DMS114 treated with DMSO at 0.1 percent for 48 hours (cell line): ENCODE results near the gene ACACA.

Experiments
- DNase-seq: peaks from one replicate; lab custom pipeline; 2025; ENCODE audit not compliant: unreplicated experiment; lab: John Stamatoyannopoulos, UW

Gene ACACA

DNA sequence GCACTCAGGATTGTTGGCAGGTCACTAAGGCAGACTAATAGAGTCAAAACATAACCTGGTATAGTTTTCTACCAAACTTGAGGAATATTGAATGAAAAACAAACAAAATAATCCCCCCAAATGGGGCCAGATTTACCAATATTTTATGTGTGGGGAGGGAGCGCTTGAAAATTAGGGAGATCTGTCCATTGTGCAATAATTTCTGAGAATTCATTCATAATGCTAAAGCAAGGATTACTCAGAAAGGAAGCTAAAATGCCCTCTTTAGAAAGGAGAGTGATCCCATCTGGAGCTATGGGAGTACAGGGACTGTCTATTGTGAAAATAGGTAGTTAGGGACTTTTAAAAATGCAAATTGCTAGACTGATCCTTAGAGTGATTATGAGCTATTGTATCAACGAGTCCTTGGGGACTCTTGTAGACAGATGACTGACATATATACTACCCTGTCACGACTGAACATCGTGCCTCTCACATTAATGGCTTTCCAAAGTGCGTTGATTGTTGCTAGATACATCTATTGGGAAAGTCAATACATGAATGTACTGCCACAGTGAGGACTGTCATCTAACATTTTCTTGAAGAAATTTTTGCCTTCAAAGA is 264.2 kb downstream of the ACACA start:
- DNase-seq: no peak

DNA sequence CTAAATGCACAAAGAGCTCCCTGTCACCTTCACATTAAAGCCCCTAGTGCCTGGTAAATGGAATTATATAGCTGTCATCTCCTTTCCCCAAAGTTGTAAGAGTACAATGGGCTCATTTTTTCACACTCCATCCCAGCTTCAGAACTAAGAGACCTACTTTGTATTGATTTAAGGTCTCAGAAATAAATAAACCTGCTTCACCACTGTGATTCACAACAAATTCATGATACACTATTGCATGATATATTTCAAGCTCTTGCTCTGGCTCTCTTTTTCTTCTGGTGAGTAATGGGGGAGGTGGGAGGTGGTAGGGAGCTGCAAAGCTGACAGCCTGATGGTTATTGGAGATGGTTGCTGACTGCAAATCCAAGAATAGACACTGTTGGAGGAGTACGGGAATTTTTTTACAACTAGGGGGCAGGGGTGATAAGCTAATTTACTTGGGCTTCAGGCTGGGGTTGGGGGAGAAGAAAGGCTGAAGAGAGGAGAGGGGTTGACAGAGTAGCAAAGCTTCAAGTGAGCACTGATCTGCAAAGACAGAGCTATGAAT is 268.0 kb downstream of the ACACA start:
- DNase-seq: no peak

DNA sequence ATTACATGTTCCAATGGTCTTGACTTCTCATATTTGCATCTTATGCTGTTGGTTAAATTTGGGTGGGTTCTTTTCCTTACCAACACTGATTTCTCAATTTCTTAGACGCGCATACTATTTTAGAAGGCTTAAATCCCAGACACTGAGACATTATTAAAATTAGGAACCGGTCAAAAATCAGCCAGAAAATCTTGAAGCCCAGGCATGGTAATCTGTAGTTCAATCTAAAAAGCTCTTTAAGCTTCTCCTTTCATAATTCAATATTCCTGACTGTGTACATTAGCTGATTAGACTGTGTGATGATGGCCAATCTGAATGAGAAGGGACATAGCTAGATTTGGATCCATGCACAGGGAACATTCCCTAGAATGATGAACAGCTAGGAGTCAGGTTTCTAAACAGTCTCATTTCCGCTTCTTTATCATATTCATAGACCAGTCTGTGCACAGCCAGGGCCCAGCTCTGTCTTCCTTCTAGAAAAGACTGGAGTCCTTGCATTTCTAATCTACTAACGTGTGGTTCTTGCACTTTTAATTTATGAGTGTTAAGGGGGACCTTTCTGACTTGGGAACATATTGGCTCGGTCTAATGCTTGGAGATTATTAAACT is 268.6 kb downstream of the ACACA start:
- DNase-seq: no peak

DNA sequence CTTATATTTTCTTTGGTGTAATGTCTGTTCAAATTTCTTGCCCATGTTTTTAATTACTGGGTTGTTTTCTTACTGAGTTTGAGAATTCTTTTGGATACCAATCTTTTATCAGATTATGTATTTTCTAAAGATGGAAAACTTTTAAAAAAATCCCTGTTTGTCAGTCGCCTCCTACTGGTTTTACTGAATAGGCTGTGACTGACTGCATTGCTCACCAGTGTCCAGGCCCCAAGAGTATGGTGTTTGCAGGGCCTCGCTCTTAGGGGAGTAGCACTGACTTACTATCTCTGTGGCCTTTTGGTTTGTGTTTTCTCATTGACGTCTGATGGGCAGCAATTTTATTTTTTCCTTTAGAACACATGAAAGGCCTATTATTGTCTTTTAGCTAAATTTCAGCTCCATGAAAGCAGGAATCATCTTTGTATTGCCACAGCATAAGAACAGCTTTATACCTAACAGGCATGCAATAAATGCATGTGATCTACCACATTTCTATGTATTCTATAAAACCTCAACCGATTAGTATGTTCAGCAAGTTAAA is 269.5 kb downstream of the ACACA start:
- DNase-seq: no peak

DNA sequence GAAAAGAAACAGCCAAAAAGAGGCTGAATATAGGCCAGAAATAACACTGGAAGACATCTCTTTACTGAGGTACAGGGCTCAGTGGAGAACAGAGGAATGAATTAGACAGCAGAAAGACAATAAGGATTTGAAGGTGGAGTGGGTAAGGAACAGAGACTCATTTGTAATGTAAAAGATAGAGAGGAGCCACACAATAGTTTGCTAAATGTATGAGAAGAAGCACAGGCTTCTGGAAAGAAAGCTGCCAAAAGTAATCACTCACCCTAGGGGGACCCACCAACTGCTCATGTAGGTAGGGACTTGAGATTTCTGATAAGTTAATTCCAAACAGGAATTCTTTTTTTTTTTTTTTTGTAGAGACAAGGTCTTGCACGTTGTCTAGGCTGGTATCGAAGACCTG is 271.1 kb downstream of the ACACA start:
- DNase-seq: no peak

DNA sequence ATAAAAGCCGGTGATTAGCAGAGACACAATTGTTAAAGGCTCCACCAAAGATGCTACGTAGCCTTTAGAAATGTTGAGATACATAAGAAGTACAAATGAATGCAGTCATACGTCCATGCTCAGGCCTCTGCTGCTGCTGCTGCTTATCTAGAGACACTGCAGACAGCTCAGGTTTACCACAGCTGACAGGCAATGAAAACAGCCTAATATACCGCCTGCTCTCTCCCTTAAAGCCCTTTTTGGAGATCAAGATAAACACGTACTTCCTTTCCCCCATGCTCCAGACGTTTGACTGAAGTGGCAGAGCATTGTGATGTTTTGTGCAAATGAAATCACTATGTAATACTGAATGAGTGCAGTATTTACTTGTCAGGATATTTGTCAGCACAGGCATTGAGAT is 272.6 kb downstream of the ACACA start:
- no peak for DNase-seq

DNA sequence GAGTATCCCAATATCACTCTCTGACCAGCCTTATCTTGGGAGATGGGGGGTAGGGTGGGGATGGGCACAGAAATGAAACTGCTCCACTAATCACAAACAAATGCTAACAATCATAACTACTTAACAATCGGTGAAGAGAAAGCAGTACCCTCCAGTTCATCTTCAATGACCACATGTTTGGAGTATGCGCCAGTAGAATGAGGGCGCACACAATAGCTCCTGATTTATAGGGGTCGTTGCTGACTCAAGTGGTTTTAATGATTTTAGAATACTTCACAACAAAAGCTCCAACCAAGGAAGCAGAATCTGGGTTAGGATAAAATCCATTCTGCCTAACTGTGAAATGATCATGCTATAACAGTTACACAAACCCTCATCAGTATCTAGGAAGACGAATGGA is 273.5 kb downstream of the ACACA start:
- no peak for DNase-seq

DNA sequence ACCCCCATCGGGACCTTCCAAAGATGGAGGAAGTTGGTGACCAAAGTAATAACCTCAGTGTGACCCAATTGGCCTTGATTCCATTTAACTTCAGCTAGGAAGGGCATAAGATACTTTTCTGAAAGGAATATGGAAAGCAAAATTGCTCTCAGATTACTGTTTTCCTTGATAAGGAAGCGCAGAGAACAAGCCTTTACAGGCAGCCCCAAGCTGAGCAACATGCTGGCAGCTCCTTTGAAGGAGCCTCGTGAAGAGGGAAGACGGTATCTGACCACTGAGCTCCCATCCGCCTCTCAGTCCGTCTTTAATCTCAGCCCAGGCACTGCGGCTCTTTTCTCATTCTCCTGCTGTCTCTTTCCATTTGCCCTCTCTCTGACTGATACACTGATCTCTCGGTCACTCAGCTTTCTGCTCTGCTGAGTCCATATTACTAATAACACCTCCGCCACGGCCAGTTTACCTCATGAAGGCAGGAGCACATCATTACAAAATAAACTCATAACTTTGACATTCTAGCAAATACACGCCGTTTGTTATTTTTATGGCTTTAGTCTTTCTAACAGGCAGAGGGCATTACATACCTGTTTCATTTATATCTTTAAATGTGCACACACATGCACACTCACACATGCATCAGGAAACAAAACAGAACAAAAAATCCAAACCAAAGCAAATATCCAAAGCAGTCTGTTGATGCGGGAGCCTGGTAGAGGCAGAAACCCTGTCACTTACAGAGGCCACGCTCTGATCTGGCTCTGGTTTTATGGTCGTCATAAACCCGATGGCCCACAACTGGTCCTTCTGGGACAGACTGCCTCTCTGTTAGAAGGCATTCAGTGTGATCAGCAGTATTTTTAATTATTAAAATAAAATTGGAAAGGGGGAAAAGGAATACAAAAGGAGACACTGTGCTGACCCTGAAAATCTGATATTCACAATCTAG is 274.7 kb downstream of the ACACA start:
- no peak for DNase-seq

DNA sequence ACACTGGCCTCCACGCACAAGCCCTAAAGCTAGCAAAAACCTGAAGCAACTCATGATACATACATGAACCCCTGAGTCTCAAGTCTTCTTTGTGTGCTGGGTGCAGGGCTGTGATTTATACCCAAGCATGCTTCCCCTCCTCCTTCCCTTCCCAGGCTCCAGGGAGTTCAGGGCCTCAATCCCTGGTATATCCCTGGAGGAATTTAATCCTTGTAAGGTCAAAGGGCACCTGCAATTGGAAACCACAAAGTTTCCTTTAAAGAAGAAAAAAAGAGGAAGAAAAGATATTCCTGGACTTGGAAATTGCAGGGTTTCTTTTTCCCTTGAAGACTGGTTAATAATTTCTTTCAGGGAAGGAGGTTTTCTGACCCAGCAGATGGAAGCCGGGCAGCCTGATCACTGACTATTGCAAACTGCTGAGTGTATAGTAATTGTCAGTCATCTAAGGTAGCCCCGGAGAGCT is 275.6 kb downstream of the ACACA start:
- no peak for DNase-seq

DNA sequence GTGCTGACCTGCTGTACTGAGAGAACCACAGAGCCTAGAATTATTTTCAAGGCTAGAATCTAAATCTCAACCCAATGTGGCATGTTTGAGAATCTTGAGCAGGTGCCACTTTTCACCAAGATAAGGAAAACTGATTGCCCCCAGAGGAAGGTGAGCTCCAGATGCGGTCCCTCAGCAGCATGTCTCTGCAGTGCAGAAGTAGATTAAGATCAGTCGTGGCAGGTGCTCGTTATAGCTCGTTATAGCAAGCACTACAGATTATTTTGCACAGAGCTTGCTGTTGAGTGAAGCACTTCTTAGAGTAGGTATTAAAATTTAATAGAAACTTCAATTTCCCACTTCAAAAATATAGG is 281.8 kb downstream of the ACACA start:
- no peak for DNase-seq

DNA sequence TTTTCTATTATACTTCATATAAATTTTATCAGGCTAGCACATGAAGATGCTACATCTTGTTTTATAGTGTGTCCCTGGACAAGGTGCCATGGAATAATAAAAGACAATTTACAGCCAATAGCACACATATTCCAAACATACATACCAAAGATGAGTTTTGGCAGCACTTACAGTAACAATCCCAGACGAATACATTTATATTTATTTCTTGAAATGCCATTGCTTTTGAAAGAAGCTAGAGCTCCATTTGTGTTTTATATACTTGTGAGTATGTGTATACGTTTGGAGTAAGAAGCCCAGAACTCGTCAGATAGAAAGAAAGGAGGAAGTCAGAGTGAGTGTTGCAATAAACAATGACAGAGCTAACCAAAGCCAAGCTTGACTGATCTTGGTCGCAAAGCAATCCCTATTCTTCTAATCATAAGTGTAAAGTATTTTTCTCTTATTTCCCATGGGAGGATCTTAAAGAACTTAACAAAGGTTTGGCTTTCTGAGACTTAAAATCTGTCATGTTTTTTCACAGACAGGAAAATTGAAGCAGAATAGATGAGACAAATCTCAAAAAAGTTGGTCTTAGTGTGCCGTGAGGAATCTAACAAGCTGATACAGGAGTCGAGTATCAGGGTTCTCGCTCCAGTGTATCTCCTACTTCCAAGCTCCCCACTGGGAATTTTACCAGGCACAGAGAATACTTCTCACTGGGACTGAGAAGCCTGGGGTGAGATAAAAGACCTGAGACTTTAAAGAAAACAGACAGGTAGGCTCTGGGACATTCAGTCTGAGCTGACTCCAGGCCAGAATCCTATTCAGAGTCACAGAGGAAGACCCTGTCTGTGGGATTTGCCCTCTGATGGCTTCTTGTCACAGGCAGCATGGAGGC is 282.5 kb downstream of the ACACA start:
- DNase-seq: no peak

DNA sequence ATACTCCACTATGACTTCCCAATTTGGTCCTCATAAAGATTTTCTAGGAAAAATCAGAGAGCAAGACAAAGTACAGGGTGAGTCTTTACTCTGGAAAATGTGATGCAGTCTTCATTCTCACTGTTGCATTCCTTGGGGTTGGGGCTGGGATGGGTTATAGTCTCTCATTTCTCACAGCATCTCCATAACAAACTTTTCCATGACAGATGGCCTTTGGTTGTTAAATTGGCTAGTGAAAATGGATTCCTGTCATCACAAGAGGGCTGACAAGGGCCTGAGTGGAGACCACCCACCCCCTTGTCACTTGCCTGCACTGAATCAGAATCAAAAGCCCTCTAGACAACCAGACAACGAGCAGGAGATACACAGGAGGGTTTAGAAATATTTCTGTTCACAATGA is 283.2 kb downstream of the ACACA start:
- no peak for DNase-seq

DNA sequence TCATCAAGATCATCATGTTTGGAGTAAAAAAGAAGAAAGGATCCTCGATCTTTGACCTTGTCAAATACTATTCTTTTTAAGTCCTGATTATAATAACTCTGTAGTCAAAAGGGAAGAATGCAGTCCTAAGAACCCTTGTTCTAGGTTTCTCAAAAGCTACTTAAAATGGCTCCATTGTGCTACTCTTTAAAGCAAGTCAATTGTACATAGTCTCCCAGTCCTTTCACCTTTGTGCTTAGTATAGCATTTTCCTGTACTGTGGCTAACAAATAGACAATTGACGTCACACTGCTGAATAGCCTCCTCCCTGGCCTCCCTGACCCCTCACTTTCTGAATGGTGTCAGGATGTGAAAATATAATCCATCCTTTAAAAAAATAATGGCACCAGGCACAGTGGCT is 285.0 kb downstream of the ACACA start:
- DNase-seq: no peak

DNA sequence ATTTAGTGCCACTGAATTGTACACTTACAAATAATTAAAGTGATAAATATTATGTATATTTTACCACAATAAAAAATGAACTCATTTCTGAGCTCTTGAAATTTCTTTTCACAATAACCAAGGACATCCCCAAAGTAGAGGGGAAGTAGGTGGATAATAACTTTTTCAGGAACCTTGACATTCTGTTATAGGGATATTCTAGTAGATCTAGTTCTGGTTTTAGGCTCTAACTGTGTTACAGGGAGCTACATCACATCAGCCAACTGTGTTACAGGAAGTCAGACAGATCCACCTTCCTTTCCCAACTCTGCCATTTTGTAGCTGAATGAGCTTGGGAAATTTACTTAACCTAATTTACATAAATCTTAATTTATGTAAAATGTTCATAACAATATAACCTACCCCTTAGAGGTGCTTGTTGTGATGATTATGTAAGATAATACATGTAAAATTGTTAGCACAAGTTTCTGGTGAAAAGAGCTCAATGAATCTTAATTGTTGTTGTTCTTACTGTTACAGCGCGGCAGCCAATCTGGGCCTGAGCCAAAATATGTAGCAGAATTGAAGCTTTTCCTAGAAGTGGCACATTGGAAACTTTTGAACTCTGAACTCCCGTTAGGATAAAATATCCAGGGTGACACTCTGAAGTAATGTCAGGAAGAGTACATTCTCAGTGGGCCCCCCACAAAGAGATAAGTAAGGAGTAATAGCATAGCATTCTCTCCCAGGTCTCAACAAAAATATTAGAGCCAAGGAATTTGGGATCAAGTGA is 288.1 kb downstream of the ACACA start:
- DNase-seq: no peak

DNA sequence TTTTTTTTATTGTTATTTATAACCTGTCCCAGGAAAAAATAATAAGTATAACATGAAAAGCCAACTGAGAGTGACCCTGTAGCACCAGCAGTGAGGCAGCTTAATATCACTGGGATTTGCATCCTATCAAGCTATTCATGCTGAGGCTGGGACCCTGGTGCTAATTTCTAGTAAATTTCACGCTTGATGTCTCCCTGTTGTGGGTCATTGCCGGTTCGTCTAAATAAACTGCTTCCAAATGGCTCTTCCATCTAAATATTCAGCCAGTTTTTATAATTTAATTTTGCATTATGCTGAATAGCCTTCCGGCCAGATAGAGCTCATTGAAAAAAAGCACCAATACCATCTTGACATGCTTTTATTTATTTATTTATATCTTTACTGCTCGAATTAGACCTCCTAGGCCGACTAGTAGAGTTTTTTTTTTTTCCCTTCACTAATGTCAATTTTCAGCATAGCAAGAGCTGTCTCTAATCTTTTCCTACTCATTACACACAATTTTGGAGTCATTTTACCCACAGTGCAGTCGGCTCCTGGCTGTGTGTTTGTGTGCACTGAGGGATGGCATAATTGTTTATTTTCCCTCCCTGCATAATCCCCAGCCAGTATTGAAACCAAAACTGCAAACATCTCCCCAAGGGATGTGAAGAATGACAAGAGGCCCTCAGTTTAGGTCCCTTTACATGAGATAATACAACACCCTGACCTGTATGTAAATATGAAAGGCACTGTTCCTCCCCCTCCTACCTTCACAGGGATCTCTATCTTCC is 289.1 kb downstream of the ACACA start:
- DNase-seq: no peak

DNA sequence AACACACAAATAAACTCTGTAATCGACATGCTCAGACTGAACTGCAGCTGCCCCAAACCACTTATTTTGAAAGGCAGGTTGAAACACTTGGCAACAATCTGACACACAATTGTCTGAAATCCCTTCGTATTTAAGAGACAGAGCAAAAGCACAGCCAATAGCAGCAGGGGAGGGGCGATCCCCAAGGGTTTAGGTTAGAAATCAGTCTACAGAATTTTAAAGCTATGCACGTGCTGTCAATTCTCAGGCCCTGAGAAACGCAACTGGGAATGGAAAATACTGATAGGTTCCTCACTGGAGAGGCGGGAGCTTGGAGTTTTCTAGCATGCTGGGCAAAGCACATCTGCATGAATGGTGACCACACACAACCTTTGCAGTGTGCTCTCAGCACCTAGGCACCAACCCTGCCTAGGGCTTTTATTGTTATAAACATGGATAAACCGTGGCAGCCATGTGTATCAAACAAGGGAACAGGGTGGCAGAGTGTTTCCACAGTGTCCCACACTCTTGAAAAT is 289.9 kb downstream of the ACACA start:
- DNase-seq: no peak

DNA sequence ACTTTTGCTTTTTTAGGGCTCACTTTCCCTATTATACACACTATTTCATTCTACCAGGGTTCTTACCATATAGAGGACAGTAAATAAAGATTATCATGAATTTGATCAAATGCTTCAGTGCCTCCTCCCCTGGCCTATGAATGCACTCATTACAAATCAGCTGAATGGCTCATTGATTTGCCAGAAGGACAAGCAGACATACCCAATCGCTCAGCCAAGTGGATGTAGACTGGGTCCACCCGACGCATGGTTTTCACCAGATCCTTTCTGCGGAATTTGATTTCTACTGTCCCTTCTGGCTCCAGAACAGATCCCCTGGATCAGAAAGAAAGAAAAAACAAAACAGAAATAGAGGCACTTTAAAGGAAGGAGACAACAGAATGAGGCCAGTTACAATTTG is 295.3 kb downstream of the ACACA start:
- DNase-seq: no peak

DNA sequence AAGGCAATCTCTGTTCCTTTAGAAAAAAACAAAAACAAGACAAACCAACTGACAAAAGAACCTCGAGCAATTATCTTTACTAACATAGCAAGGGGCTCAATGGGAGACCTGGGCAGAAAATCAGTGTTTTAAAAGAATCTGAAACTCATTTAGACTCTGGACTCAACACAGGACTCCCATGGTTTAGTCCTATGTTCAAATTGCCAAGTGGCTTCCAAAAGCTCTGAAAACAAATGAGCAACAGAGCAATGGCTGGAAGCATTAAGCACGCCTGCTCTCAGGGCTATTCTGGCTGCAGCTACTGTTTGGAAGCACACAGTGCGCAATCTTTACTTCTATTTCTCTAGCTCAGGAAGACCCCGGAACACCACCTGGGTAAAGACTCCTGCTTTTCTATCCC is 295.9 kb downstream of the ACACA start:
- DNase-seq: no peak
